Fibroblast of lung (primary cell): ENCODE measurements around the gene LINS1. TPM values are rescaled to one million over a fixed set of nuclear protein-coding genes. Genes with fewer than 3 reads are reported as not detected.

Experiments
- DNase-seq, 2 donors: peaks; one replicate each; pipeline versions ENCODE4 v3.0.0 to v3.0.0-alpha.2; 2010; ENCODE audit warnings: low read depth in 2 of 2
- H2AFZ ChIP-seq: 2 replicates; pipeline ENCODE4 v1.5.1; 2012; ENCODE audit warnings: low read length, control low read depth, inconsistent platforms
- H3K27ac ChIP-seq: 2 replicates; pipeline ENCODE4 v1.5.1; 2011; ENCODE audit warnings: low read length, control low read depth; ENCODE audit not compliant: insufficient read depth
- H3K27me3 ChIP-seq: 2 replicates; pipeline ENCODE4 v1.5.1; 2011; ENCODE audit warnings: mild to moderate bottlenecking, low read length; ENCODE audit not compliant: control insufficient read depth, insufficient read depth
- H3K36me3 ChIP-seq: 2 replicates; pipeline ENCODE4 v1.5.1; 2011; ENCODE audit warnings: low read length; ENCODE audit not compliant: control insufficient read depth, insufficient read depth
- H3K4me1 ChIP-seq: 2 replicates; pipeline ENCODE4 v1.5.1; 2011; ENCODE audit warnings: low read length; ENCODE audit not compliant: control insufficient read depth, insufficient read depth; ENCODE audit errors: extremely low read depth
- H3K4me2 ChIP-seq: 2 replicates; pipeline ENCODE4 v1.5.1; 2011; ENCODE audit warnings: low read length, control low read depth; ENCODE audit not compliant: insufficient read depth; ENCODE audit errors: extremely low read depth
- H3K4me3 ChIP-seq, 4 experiments: fragments of 200-600 bp in 1 of 4; sonication (generic) in 1 of 4; replicated peaks in 1 of 4; 2 replicates each; pipeline ENCODE4 v1.5.1; 2011 to 2016; ENCODE audit warnings: low read length in 4 of 4, low read depth in 3 of 4, mild to moderate bottlenecking in 3 of 4, control low read depth in 2 of 4, inconsistent platforms in 1 of 4, mixed read lengths in 1 of 4; ENCODE audit not compliant: insufficient read depth in 1 of 4; ENCODE audit errors: control extremely low read depth in 1 of 4
- H3K79me2 ChIP-seq: 2 replicates; pipeline ENCODE4 v1.5.1; 2012; ENCODE audit warnings: mild to moderate bottlenecking, low read length, inconsistent platforms; ENCODE audit not compliant: control insufficient read depth, insufficient read depth
- H3K9ac ChIP-seq: 2 replicates; pipeline ENCODE4 v1.5.1; 2011; ENCODE audit warnings: mild to moderate bottlenecking, low read length, control low read depth; ENCODE audit not compliant: insufficient read depth
- H3K9me3 ChIP-seq: 2 replicates; pipeline ENCODE4 v1.5.1; 2012; ENCODE audit warnings: low read depth, low read length; ENCODE audit not compliant: control insufficient read depth, insufficient read depth
- H4K20me1 ChIP-seq: 2 replicates; pipeline ENCODE4 v1.5.1; 2011; ENCODE audit warnings: low read length; ENCODE audit not compliant: control insufficient read depth, insufficient read depth; ENCODE audit errors: extremely low read depth
- EZH2 ChIP-seq: IDR thresholded peaks from 2 replicates; pipeline ENCODE4 v1.5.1; 2012; ENCODE audit warnings: low read length, control low read depth, mild to moderate bottlenecking; ENCODE audit errors: missing control alignments
- polyA plus RNA-seq, 2 donors: library from polyadenylated mRNA; depleted of rRNA in 1 of 2; stranded (reverse) in 1 of 2; unstranded in 1 of 2; fragments of >200 nt; gene quantifications; 2 replicates each; pipeline ENCODE4 v1.2.1, GENCODE V29; 2011 to 2012; ENCODE audit warnings: missing spikeins in 1 of 2
- total RNA-seq: library from RNA; depleted of rRNA; stranded (reverse); fragments of >200 nt; gene quantifications from 2 replicates; pipeline ENCODE4 v1.2.1, GENCODE V29; 2014
- TF ChIP-seq, protein P1 (sequence below), 2 donors: IDR thresholded peaks in 1 of 2; conservative IDR thresholded peaks in 1 of 2; 1 replicate in 1 of 2; 2 replicates in 1 of 2; pipeline ENCODE4 v1.5.1; 2011 to 2012; ENCODE audit warnings: low read length in 2 of 2, control low read depth in 1 of 2, inconsistent platforms in 1 of 2, low read depth in 1 of 2, mild to moderate bottlenecking in 1 of 2

Gene LINS1
- total and polyA plus RNA-seq, 2 donors (not counting 1 experiment from before 2014, with no cell fraction given), result 7.3 to 9.4 TPM

DNA sequence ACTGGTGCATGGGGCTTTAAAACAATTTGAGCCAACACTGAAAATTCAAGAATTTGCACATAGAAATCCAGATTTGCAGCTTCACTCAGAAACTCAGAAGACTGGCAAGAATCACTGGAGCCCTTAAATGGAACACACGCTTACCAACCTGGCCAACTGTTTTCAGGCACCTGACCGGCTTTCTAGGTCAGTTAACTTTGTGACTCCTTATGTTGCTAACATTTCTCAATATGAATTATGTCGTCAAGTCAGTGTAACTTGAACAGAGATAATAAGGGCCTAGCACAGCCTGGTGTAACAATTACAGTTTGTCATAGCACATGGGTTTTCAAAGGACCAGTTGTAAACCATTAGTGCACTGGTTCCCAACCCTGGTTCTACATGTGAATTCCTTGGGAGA lies 80.1 kb downstream of the LINS1 start:
- Histone ChIP-seq H3K4me3 (no peak overlapping the region), H3K9me3 (no peaks in the 10 kb centered on the region), H3K4me2 (no peak overlapping the region), H4K20me1 (no peaks in the 10 kb centered on the region), H3K9ac (no peak overlapping the region), H3K79me2 (no peaks in the 10 kb centered on the region), H3K36me3 (no peaks in the 10 kb centered on the region), H3K4me1 (no peaks in the 10 kb centered on the region), H3K27me3 (no peaks in the 10 kb centered on the region), H3K27ac (no peak overlapping the region), H2AFZ (no peak overlapping the region)
- no peak for DNase-seq
- TF ChIP-seq, protein P1, sequence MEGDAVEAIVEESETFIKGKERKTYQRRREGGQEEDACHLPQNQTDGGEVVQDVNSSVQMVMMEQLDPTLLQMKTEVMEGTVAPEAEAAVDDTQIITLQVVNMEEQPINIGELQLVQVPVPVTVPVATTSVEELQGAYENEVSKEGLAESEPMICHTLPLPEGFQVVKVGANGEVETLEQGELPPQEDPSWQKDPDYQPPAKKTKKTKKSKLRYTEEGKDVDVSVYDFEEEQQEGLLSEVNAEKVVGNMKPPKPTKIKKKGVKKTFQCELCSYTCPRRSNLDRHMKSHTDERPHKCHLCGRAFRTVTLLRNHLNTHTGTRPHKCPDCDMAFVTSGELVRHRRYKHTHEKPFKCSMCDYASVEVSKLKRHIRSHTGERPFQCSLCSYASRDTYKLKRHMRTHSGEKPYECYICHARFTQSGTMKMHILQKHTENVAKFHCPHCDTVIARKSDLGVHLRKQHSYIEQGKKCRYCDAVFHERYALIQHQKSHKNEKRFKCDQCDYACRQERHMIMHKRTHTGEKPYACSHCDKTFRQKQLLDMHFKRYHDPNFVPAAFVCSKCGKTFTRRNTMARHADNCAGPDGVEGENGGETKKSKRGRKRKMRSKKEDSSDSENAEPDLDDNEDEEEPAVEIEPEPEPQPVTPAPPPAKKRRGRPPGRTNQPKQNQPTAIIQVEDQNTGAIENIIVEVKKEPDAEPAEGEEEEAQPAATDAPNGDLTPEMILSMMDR (conservative IDR thresholded peaks at IDR 0.05 in 1 of 2, IDR thresholded peaks at IDR 0.05 in 1 of 2; ENCODE audit: low read depth in 1 of 2, low read length in 2 of 2), result no peak
- TF ChIP-seq EZH2, result no peak

DNA sequence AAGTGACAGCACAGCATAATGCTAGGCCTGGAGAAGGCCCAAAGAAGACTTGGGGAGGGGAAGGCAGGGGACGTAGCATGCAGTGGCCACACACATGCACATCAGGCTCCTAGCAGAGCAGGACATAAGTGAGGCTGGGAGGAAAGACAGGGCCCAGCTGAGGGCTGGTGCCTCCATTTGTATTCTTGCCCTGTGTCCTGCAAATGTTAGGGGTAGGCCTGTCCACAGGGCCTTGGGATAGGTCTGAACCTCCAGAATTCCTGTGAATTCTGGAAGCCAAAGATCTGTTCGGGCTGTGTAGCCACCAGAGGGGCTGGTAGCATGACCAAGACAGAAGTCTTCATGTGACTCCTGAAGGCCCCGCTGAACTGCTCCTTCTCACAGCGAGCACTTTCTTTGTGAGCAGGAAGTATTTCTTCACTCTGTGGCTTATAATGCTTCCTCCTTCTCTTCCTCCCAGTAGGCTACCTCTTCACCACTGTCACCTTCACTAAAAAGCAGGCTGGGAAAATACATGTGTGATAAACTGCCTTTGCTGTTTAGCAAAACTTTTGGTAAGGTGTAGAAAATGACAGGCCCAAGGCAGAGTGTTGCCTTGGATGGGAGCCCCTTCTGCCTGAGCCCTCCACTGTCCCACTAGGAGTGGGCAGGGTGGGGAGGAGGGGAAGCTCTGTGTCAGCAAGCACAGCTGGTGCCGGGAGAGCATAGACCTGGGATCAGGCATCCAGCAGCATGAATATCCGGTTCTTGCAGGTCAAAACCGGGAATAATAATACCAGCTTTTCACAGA lies 81.7 kb downstream of the LINS1 start:
- no peak overlapping the region for H3K9ac ChIP-seq
- no peaks in the 10 kb centered on the region for H3K36me3 ChIP-seq
- no peaks in the 10 kb centered on the region for H3K9me3 ChIP-seq
- H4K20me1 ChIP-seq, result no peaks in the 10 kb centered on the region
- no peak overlapping the region for H3K27ac ChIP-seq
- TF ChIP-seq, protein P1 (conservative IDR thresholded peaks at IDR 0.05 in 1 of 2, IDR thresholded peaks at IDR 0.05 in 1 of 2; ENCODE audit: low read depth in 1 of 2, low read length in 2 of 2), result no peak
- TF ChIP-seq EZH2, result no peak
- H3K4me1 ChIP-seq, result no peaks in the 10 kb centered on the region
- no peak overlapping the region for H3K4me2 ChIP-seq
- no peak overlapping the region for H2AFZ ChIP-seq
- DNase-seq, result no peak
- no peak overlapping the region for H3K4me3 ChIP-seq
- H3K79me2 ChIP-seq, result no peaks in the 10 kb centered on the region
- no peaks in the 10 kb centered on the region for H3K27me3 ChIP-seq

DNA sequence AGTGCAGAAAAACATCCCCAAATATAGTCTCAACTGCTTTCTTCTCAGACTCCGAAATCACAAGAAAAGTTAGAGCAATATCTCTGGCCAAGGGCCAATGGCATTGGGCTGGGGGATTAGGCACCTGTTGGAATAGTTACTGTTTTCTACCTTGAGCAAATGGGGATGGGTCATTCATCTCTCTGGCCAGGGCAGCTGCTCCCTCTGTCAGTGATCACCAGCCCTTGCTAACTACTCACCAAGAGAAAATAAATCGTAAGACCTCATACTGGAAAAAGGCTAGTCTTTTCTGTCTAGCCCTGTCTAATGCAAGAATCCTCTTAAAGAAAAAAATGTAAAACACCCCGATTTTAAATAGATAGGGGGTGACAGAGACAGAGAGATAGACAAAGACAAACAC lies 84.1 kb downstream of the LINS1 start:
- Histone ChIP-seq H4K20me1 (no peaks in the 10 kb centered on the region), H3K4me3 (no peak overlapping the region), H3K27ac (no peak overlapping the region), H2AFZ (no peak overlapping the region), H3K9ac (no peak overlapping the region), H3K4me2 (no peak overlapping the region), H3K4me1 (no peaks in the 10 kb centered on the region), H3K36me3 (no peaks in the 10 kb centered on the region), H3K9me3 (no peaks in the 10 kb centered on the region), H3K27me3 (no peaks in the 10 kb centered on the region), H3K79me2 (no peaks in the 10 kb centered on the region)
- no peak for DNase-seq
- no peak for TF ChIP-seq EZH2
- TF ChIP-seq, protein P1 (conservative IDR thresholded peaks at IDR 0.05 in 1 of 2, IDR thresholded peaks at IDR 0.05 in 1 of 2; ENCODE audit: low read depth in 1 of 2, low read length in 2 of 2), result no peak

Other genes starting within 250 kb of the LINS1 start
- gene CERS3, start 73.2 kb downstream of the LINS1 start, total RNA-seq, result not detected in 2 replicates
- gene CERS3, start 73.2 kb downstream of the LINS1 start, polyA plus RNA-seq, result not detected in 2 replicates
- gene ASB7, start 405 bp upstream of the LINS1 start, total RNA-seq, result 15.7 and 19.8 TPM in 2 replicates
- 11.4 and 12.1 TPM in 2 replicates for gene ASB7, start 405 bp upstream of the LINS1 start, polyA plus RNA-seq